ENCODE data around the gene AK9. TPM values are rescaled to one million over a fixed set of nuclear protein-coding genes. Genes with fewer than 3 reads are reported as not detected.

Gene AK9
- total RNA-seq, 4 donors from 2014 or later, result 3.9 to 8.2 (median 7.1) TPM

- ATAC-seq (no peak), DNase-seq (no peak)
- no peaks in the 10 kb centered on the region for H3K9me3 ChIP-seq
- H3K36me3 ChIP-seq, result peaks cover 0 to 6% of the 10 kb centered on the region in 2 donors
- in situ Hi-C loops (cut with MboI; ENCODE audit: low sequenced_read_pairs in 4 of 4) (no loop called here), intact Hi-C loops (cut with DNase I; ENCODE audit: low total_unique reads) (no loop called here)
- no peaks in the 10 kb centered on the region for H3K27me3 ChIP-seq
- no peaks in the 10 kb centered on the region for H3K4me1 ChIP-seq
- no peak overlapping the region for H3K27ac ChIP-seq
- H3K4me3 ChIP-seq, result no peak overlapping the region
- TF ChIP-seq POLR2A (IDR thresholded peaks at IDR 0.05), result no peak
- TF ChIP-seq CTCF (IDR thresholded peaks at IDR 0.05 in 4 of 5, conservative IDR thresholded peaks at IDR 0.05 in 1 of 5), result no peak
Measured at GRCh38 chr6:109672839-109673238, 18.2 kb downstream of the AK9 start.

GRCh38 chr6:109672175-109672574 lies 18.8 kb downstream of the AK9 start:
- no peaks in the 10 kb centered on the region for H3K4me1 ChIP-seq
- H3K27ac ChIP-seq, result no peak overlapping the region
- H3K4me3 ChIP-seq, result no peak overlapping the region
- TF ChIP-seq POLR2A (IDR thresholded peaks at IDR 0.05) (no peak), CTCF (IDR thresholded peaks at IDR 0.05 in 4 of 5, conservative IDR thresholded peaks at IDR 0.05 in 1 of 5) (no peak)
- H3K9me3 ChIP-seq, result no peaks in the 10 kb centered on the region
- no peak for DNase-seq
- in situ Hi-C loops (cut with MboI; ENCODE audit: low sequenced_read_pairs in 4 of 4), result no loop called here
- intact Hi-C loops (cut with DNase I; ENCODE audit: low total_unique reads), result no loop called here
- no peak for ATAC-seq
- peaks cover 0 to 6% of the 10 kb centered on the region in 2 donors for H3K36me3 ChIP-seq
- no peaks in the 10 kb centered on the region for H3K27me3 ChIP-seq

GRCh38 chr6:109671733-109672132 lies 19.3 kb downstream of the AK9 start:
- intact Hi-C loops (cut with DNase I; ENCODE audit: low total_unique reads), result no loop called here
- Histone ChIP-seq H3K36me3 (peaks cover 0 to 6% of the 10 kb centered on the region in 2 donors), H3K9me3 (no peaks in the 10 kb centered on the region), H3K27me3 (no peaks in the 10 kb centered on the region), H3K27ac (no peak overlapping the region), H3K4me3 (no peak overlapping the region), H3K4me1 (no peaks in the 10 kb centered on the region)
- no peak for TF ChIP-seq POLR2A (IDR thresholded peaks at IDR 0.05)
- no peak for TF ChIP-seq CTCF (IDR thresholded peaks at IDR 0.05 in 4 of 5, conservative IDR thresholded peaks at IDR 0.05 in 1 of 5)
- DNase-seq (no peak), ATAC-seq (no peak)
- in situ Hi-C loops (cut with MboI; ENCODE audit: low sequenced_read_pairs in 4 of 4), result no loop called here

GRCh38 chr6:109669811-109670210 lies 21.2 kb downstream of the AK9 start:
- ATAC-seq (no peak), DNase-seq (no peak)
- in situ Hi-C loops (cut with MboI; ENCODE audit: low sequenced_read_pairs in 4 of 4), result no loop called here
- H3K27ac ChIP-seq, result no peak overlapping the region
- intact Hi-C loops (cut with DNase I; ENCODE audit: low total_unique reads), result no loop called here
- H3K4me3 ChIP-seq, result no peak overlapping the region
- no peak for TF ChIP-seq CTCF (IDR thresholded peaks at IDR 0.05 in 4 of 5, conservative IDR thresholded peaks at IDR 0.05 in 1 of 5)
- TF ChIP-seq POLR2A (IDR thresholded peaks at IDR 0.05), result no peak
- H3K9me3 ChIP-seq, result no peaks in the 10 kb centered on the region
- H3K36me3 ChIP-seq, result peaks cover 0 to 6% of the 10 kb centered on the region in 2 donors
- H3K4me1 ChIP-seq, result no peaks in the 10 kb centered on the region
- no peaks in the 10 kb centered on the region for H3K27me3 ChIP-seq

- Histone ChIP-seq H3K9me3 (no peaks in the 10 kb centered on the region), H3K27ac (no peak overlapping the region), H3K27me3 (no peaks in the 10 kb centered on the region), H3K4me3 (no peak overlapping the region), H3K4me1 (no peaks in the 10 kb centered on the region), H3K36me3 (no peaks in the 10 kb centered on the region)
- TF ChIP-seq POLR2A (IDR thresholded peaks at IDR 0.05) (no peak), CTCF (IDR thresholded peaks at IDR 0.05 in 4 of 5, conservative IDR thresholded peaks at IDR 0.05 in 1 of 5) (no peak)
- intact Hi-C loops (cut with DNase I; ENCODE audit: low total_unique reads), result no loop called here
- in situ Hi-C loops (cut with MboI; ENCODE audit: low sequenced_read_pairs in 4 of 4), result no loop called here
- DNase-seq (no peak), ATAC-seq (no peak)
Measured at GRCh38 chr6:109662192-109662591, 28.8 kb downstream of the AK9 start.

All from gastrocnemius medialis (tissue), 4 donors.